T-helper 17 cell (primary cell): ENCODE data around the gene RAB11B. TPM values are rescaled to one million over a fixed set of nuclear protein-coding genes. Genes with fewer than 3 reads are reported as not detected.
"Not testable (repeated sequence)": the region's sequence is repeated elsewhere in the genome, so short reads cannot be mapped to it uniquely, and the experiment has no call there.

ENCODE experiments used
- ATAC-seq: fragments of 150-1000 bp; cut with Tn5 transposase; 2 replicates; pipeline ENCODE4 v1.10.0; 2021; ENCODE audit warnings: mild to moderate bottlenecking, moderate library complexity
- DNase-seq, 3 donors: peaks; one replicate each; pipeline versions ENCODE4 v3.0.0 to v3.0.0-alpha.2; 2020 to 2021
- H3K9me3 ChIP-seq: one replicate; pipeline ENCODE4 v1.7.0; 2013; ENCODE audit warnings: low read length, mild to moderate bottlenecking; ENCODE audit not compliant: control insufficient read depth, poor library complexity, severe bottlenecking
- H3K27ac Mint-ChIP-seq: one replicate; pipeline ENCODE4 v1.8.0; 2022; ENCODE audit warnings: mild to moderate bottlenecking, moderate library complexity, mixed read lengths
- H3K27me3 Mint-ChIP-seq: one replicate; pipeline ENCODE4 v1.8.0; 2022; ENCODE audit warnings: mixed read lengths
- H3K36me3 Mint-ChIP-seq: one replicate; pipeline ENCODE4 v1.8.0; 2022; ENCODE audit warnings: low read depth, mixed read lengths
- H3K4me1 Mint-ChIP-seq: one replicate; pipeline ENCODE4 v1.8.0; 2022; ENCODE audit warnings: mild to moderate bottlenecking, mixed read lengths
- H3K4me3 Mint-ChIP-seq: one replicate; pipeline ENCODE4 v1.8.0; 2022; ENCODE audit warnings: mild to moderate bottlenecking, moderate library complexity, mixed read lengths
- total RNA-seq, 4 donors: library from RNA in 2 of 4; stranded (reverse) in 2 of 4; gene quantifications; one replicate each; pipeline ENCODE4 v1.2.3 and lab custom pipeline; 2022 to 2026

Gene RAB11B
- total RNA-seq, 2 donors from 2014 or later = 81.6 to 90.1 TPM

DNA sequence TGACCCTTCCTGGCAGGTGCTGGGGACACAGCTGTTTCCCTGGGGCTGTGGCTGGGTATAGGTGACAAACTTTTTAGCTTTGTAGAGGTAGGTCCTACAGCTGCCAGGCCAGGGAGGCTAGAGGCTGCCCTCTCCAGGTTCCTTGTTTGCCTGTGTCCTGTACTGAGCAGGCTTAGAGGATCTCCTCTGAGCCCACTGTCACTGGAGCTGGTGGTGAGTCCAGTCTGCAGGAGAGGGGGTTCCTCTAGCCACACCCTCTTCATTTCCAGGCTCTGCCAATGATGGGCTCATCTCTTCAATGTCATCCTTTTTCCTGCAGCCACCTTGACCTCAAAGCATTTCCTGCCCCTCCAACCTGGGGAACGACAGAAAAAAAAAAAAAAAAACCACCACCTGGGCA lies 12.6 kb upstream of the RAB11B start:
- H3K27me3 Mint-ChIP-seq = no peaks in the 10 kb centered on the region
- peaks cover 3% of the 10 kb centered on the region for H3K36me3 Mint-ChIP-seq
- no peak for ATAC-seq
- H3K9me3 ChIP-seq = no peaks in the 10 kb centered on the region
- no peak for DNase-seq
- peak overlapping the region; percentile 50 for H3K4me3 Mint-ChIP-seq
- peaks cover 6% of the 10 kb centered on the region for H3K4me1 Mint-ChIP-seq
- peak overlapping the region; percentile 49 for H3K27ac Mint-ChIP-seq

DNA sequence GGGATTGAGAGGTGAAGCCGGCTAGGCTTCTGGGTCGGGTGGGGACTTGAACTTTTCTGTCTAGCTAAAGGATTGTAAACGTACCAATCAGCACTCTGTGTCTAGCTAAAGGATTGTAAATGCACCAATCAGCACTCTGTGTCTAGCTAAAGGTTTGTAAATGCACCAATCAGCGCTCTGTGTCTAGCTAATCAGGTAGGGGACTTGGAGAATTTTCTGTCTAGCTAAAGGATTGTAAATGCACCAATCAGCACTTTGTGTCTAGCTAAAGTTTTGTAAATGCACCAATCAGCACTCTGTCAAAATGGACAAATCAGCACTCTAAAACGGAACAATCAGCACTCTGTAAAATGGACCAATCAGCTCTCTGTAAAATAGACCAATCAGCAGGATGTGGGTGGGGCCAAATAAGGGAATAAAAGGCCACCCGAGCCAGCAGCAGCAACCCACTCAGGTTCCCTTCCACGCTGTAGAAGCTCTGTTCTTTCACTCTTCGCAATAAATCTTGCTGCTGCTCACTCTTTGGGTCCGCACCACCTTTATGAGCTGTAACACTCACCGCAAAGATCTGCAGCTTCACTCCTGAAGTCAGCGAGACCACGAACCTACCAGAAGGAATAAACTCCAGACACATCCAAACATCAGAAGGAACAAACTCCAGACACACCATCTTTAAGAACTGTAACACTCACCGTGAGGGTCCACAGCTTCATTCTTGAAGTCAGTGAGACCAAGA lies 10.8 kb upstream of the RAB11B start:
- ATAC-seq, H3K27ac Mint-ChIP-seq: not testable (repeated sequence)

DNA sequence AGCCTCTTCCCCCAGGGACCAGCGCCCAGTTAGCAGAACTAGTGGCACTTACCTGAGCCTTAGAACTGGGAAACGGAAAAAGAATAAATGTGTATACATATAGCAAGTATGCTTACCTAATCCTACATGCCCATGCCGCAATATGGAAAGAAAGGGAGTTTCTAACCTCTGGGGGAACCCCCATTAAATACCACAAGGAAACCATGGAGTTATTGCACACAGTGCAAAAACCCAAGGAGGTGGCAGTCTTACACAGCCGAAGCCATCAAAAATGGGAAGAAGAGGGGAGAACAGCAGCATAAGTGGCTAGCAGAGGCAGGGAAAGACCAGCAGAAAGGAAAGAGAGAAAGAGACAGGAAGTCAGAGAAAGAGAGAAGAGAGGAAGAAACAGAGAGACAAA lies 5.6 kb upstream of the RAB11B start:
- ATAC-seq, H3K27ac Mint-ChIP-seq, H3K36me3 Mint-ChIP-seq, DNase-seq, H3K9me3 ChIP-seq, H3K4me3 Mint-ChIP-seq, H3K4me1 Mint-ChIP-seq, H3K27me3 Mint-ChIP-seq: not testable (repeated sequence)

More for the DNA sequence above, 10.8 kb upstream of the RAB11B start:
- H3K27me3 Mint-ChIP-seq, H3K9me3 ChIP-seq, H3K4me1 Mint-ChIP-seq, H3K36me3 Mint-ChIP-seq, DNase-seq, H3K4me3 Mint-ChIP-seq: not testable (repeated sequence)

DNA sequence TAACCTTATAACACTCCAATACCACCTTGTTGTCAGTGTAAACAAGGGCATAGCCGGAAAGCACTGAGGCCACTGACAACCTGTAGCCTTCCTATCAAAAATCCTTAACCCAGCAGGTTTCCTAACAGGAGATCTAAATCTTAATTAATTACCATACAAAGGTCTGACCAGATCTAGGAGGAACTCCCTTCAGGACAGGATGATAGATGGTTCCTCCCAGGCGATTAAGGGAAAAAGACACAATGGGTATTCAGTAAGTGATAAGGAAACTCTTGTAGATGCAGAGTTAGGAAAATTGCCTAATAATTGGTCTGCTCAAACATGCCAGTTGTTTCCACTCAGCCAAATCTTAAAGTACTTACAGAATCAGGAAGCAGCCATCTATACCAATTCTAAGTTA lies 5.1 kb upstream of the RAB11B start:
- H3K4me1 Mint-ChIP-seq = peaks cover 12% of the 10 kb centered on the region
- not testable (repeated sequence) for H3K36me3 Mint-ChIP-seq, H3K27me3 Mint-ChIP-seq, DNase-seq, H3K4me3 Mint-ChIP-seq, H3K27ac Mint-ChIP-seq, ATAC-seq, H3K9me3 ChIP-seq

DNA sequence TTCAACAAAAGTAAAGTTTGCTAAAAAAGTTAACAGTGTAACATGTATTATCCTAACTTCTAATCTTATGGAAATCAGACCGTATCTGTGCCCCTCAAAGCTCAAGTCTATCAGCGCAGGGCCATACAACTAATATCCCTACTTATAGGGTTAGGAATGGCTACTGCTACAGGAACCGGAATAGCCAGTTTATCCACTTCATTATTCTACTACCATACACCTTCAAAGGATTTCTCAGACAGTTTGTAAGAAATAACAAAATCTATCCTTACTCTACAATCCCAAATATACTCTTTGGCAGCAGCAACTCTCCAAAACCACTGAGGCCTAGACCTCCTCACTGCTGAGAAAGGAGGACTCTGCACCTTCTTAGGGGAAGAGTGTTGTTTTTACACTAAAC lies 4.6 kb upstream of the RAB11B start:
- ATAC-seq, H3K9me3 ChIP-seq, H3K27me3 Mint-ChIP-seq, H3K36me3 Mint-ChIP-seq, H3K27ac Mint-ChIP-seq, H3K4me3 Mint-ChIP-seq, DNase-seq: not testable (repeated sequence)
- peaks cover 14% of the 10 kb centered on the region for H3K4me1 Mint-ChIP-seq

DNA sequence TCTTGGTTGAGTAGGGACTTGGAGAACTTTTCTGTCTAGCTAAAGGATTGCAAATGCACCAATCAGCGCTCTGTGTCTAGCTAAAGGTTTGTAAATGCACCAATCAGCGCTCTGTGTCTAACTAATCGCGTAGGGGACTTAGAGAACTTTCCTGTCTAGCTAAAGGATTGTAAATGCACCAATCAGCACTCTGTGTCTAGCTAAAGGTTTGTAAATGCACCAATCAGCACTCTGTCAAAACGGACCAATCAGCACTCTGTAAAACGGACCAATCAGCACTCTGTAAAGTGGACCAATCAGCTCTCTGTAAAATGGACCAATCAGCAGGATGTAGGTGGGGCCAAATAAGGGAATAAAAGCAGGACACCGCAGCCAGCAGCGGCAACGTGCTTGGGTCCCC lies 3.7 kb upstream of the RAB11B start:
- not testable (repeated sequence) for H3K4me3 Mint-ChIP-seq, H3K27me3 Mint-ChIP-seq, H3K36me3 Mint-ChIP-seq, H3K27ac Mint-ChIP-seq, DNase-seq, ATAC-seq, H3K9me3 ChIP-seq
- H3K4me1 Mint-ChIP-seq = peaks cover 14% of the 10 kb centered on the region

DNA sequence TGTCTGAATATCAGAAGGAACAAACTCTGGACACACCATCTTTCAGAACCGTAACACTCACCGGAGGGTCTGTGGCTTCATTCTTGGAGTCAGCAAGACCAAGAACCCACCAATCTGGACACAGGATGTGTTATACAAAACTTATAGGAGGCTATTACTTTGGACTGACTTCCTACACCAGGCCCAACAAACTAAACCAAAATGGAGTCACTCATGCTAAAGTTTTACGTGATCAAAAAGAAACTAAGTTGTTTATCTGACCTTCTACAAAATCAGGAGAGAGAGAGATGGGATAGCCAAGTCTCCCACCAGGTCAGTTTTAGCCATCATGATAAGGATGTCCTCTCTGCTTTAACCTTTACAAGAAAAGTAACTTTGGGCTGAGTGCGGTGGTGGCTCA lies 3.2 kb upstream of the RAB11B start:
- H3K27ac Mint-ChIP-seq = no peak overlapping the region
- no peak overlapping the region for H3K4me3 Mint-ChIP-seq
- H3K4me1 Mint-ChIP-seq = peaks cover 17% of the 10 kb centered on the region
- no peaks in the 10 kb centered on the region for H3K36me3 Mint-ChIP-seq
- DNase-seq (no peak), ATAC-seq (no peak)
- H3K9me3 ChIP-seq = no peaks in the 10 kb centered on the region
- no peaks in the 10 kb centered on the region for H3K27me3 Mint-ChIP-seq

DNA sequence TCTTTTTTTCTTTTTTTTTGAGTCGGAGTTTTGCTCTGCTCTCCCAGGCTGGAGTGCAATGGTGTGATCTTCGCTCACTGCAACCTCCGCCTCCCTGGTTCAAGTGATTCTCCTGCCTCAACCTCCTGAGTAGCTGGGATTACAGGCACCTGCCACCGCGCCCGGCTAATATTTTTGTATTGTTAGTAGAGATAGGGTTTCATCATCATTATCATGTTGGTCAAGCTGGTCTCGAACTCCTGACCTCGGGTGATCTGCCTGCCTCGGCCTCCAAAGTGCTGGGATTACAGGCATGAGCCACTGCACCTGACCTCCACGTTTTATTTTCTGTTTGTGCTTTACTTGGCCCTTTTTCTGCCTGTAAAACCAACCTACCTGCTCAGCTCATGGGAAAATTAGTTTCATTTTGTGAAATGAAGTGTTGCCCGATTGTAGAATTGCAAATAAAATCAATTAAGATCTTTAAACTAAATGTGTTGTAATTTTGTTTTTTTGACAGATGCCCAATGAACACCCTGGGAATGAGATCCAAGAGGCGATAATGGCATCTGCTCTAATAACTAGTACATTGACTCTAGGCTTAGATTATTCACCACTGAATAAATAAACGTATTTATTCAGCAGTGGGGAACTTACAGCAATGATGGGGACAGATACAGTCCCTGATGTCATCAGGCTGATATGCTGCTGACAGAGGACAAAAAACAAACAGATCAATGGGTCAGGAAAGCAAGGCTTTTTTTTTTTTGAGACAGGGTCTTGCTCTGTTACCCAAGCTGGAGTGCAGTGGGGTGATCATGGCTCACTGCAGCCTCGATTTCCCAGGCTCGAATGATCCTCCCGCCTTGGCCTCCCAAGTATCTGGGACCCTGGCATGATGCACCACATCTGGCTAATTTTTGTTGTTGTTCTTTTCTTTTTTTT lies 2.2 kb upstream of the RAB11B start:
- DNase-seq (no peak), ATAC-seq (no peak)
- H3K4me1 Mint-ChIP-seq = peaks cover 18% of the 10 kb centered on the region
- H3K4me3 Mint-ChIP-seq = no peak overlapping the region
- no peaks in the 10 kb centered on the region for H3K9me3 ChIP-seq
- no peak overlapping the region for H3K27ac Mint-ChIP-seq
- no peaks in the 10 kb centered on the region for H3K36me3 Mint-ChIP-seq
- H3K27me3 Mint-ChIP-seq = no peaks in the 10 kb centered on the region

DNA sequence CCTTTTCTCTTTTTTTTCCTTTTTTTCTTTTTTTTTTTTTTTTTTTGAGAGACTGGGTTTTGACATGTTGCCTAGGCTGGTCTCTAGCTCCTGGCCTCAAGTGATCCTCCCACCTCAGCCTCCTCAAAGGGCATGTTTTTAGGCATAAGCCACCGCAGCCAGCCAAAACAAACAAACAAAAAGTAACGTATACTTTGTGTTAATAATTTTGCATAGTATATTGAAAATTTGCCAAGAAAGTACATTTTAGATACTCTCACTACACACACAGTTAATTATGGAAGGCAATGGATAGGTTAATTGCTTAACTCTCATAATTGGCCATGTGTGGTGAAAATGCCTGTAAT lies 1.6 kb upstream of the RAB11B start:
- peaks cover 22% of the 10 kb centered on the region for H3K4me1 Mint-ChIP-seq
- DNase-seq (no peak), ATAC-seq (no peak)
- H3K36me3 Mint-ChIP-seq = no peaks in the 10 kb centered on the region
- no peaks in the 10 kb centered on the region for H3K9me3 ChIP-seq
- no peak overlapping the region for H3K4me3 Mint-ChIP-seq
- H3K27me3 Mint-ChIP-seq = no peaks in the 10 kb centered on the region
- H3K27ac Mint-ChIP-seq = no peak overlapping the region

DNA sequence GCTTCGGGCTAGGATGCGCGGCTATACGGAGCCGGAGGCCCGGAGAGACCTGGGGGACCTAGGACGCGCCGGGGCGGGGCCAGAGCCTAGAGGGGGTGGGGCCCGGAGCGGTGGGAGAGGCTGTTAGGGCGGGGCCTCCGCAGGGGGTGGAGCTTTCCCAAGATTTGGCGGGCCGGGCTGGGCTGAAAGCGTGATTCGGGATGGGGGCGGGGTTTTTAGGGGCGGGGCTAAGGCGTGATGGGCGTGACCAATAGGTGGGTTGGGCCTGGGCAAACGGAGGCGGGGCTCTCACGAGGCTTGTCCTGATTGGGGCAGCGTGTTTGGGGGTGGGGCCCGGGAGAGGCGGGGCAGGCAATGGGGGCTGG lies 439 bp downstream of the RAB11B start:
- Mint-ChIP-seq H3K36me3 (no peaks in the 10 kb centered on the region), H3K4me1 (peaks cover 19% of the 10 kb centered on the region), H3K4me3 (peak overlapping the region; percentile 97), H3K27me3 (no peaks in the 10 kb centered on the region), H3K27ac (peak overlapping the region; percentile 95)
- H3K9me3 ChIP-seq = no peaks in the 10 kb centered on the region
- peak; percentile 71 for ATAC-seq
- peak; percentile 86 to 90 (median 88) for DNase-seq

DNA sequence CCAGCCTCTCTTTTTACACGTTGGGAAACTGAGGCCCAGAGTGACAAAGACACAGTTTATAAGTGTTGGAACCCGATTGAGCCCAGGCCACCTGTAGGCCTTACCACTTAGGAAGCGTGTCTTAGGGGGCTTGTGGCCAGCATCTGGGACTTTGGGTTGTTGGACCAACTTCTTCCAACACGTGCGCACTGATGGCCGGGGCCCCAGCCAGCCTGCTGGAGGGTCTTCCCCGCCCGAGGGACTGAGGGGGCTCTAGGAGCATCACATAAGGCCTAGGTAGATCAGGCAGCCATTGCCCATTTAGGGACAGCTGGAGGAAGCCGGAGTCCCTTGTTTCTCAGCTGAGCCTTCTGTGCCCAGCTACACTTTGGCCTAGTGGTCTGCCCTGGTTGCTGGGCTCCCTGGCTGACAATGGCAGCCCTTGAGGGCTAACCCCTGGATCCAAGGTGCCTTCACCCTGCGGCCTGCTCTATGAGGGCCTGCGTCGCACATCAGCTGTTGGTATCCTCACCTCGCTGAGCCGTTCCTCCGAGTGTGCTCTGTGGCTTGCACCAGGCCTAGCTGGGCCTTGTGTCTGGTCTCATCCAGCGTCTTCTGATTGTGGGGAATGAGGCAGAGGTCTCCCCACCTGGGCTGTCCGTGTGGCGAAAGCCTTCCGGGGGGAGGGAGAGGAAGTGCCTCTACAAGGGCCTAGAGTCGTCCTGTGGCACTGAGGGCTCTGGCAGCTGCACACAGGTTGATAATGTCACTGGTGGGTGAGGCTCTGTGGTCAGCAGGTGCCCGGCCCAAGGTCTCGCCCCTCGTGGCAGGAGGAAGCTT lies 1.2 kb downstream of the RAB11B start:
- ATAC-seq (no peak), DNase-seq (no peak)
- peak overlapping the region; percentile 97 for H3K4me3 Mint-ChIP-seq
- H3K4me1 Mint-ChIP-seq = peaks cover 24% of the 10 kb centered on the region
- peak overlapping the region; percentile 95 for H3K27ac Mint-ChIP-seq
- H3K27me3 Mint-ChIP-seq = no peaks in the 10 kb centered on the region
- H3K9me3 ChIP-seq = no peaks in the 10 kb centered on the region
- H3K36me3 Mint-ChIP-seq = no peaks in the 10 kb centered on the region

DNA sequence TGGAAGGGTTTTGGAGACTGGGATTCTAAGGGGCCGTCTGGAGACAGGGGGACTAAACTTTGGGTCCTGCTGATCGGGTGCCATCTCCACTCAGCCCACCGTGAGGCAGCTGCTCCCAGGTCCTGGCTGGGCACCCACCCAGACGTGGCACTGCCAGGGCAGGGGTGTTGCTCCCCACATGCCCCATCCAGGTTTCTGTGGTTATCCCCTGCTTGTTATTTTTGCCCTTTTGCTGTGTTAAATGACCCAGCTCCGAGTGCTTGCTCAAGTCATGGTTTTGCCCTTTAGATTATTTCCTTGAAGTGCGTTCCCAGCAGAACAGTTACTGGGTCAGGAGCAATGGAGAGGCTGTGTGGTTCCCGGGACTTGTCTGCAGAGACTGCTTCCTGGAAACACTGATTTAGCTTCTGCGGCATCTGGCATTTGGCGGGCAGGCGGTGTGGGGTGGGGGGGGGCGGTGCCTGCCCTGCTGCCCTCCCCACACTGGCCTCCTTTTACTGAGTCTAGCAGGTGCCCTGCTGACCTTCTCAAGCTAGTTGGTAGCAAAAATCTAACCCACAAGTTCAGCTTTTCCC lies 1.9 kb downstream of the RAB11B start:
- H3K27me3 Mint-ChIP-seq = no peaks in the 10 kb centered on the region
- no peaks in the 10 kb centered on the region for H3K36me3 Mint-ChIP-seq
- DNase-seq (no peak), ATAC-seq (no peak)
- peaks cover 30% of the 10 kb centered on the region for H3K4me1 Mint-ChIP-seq
- no peak overlapping the region for H3K27ac Mint-ChIP-seq
- no peak overlapping the region for H3K4me3 Mint-ChIP-seq
- no peaks in the 10 kb centered on the region for H3K9me3 ChIP-seq
